CD14-positive monocyte (primary cell): Measurements from ENCODE around the gene IGSF22. TPM values are rescaled to one million over a fixed set of nuclear protein-coding genes. Genes with fewer than 3 reads are reported as not detected.

ENCODE experiments used
- DNase-seq, 3 donors: peaks; one replicate each; pipeline ENCODE4 v3.0.0-alpha.2; 2011 to 2022
- H2AFZ ChIP-seq: 2 replicates; pipeline ENCODE4 v1.6.0; 2012; ENCODE audit warnings: mild to moderate bottlenecking, low read depth, low read length, inconsistent platforms; ENCODE audit not compliant: insufficient read depth, poor library complexity, severe bottlenecking
- H3K27ac ChIP-seq, 2 donors: 1 replicate in 1 of 2; 2 replicates in 1 of 2; pipeline ENCODE4 v1.5.1; 2012 to 2013; ENCODE audit warnings: low read length in 2 of 2, control low read depth in 1 of 2, inconsistent platforms in 1 of 2, low read depth in 1 of 2, mild to moderate bottlenecking in 1 of 2
- H3K27me3 ChIP-seq, 2 donors: one replicate each; pipeline versions ENCODE4 v1.6.0 to v1.6.1; 2011 to 2013; ENCODE audit warnings: low read length in 2 of 2; ENCODE audit not compliant: control insufficient read depth in 2 of 2, insufficient read depth in 2 of 2
- H3K36me3 ChIP-seq, 2 donors: replicated peaks in 1 of 2; 1 replicate in 1 of 2; 2 replicates in 1 of 2; pipeline versions ENCODE4 v1.5.1 to v1.6.1; 2012 to 2013; ENCODE audit warnings: low read length in 2 of 2, control low read depth in 1 of 2, inconsistent platforms in 1 of 2, mild to moderate bottlenecking in 1 of 2; ENCODE audit not compliant: insufficient read depth in 2 of 2, control insufficient read depth in 1 of 2
- H3K4me1 ChIP-seq, 2 donors: 1 replicate in 1 of 2; 2 replicates in 1 of 2; pipeline versions ENCODE4 v1.5.1 to v1.6.1; 2012 to 2013; ENCODE audit warnings: low read length in 2 of 2, control low read depth in 1 of 2, inconsistent platforms in 1 of 2, mild to moderate bottlenecking in 1 of 2, moderate library complexity in 1 of 2; ENCODE audit not compliant: insufficient read depth in 2 of 2, control insufficient read depth in 1 of 2
- H3K4me2 ChIP-seq: replicated peaks from 2 replicates; pipeline ENCODE3; 2012; ENCODE audit warnings: low read length, moderate library complexity, mild to moderate bottlenecking; ENCODE audit not compliant: poor library complexity, severe bottlenecking; ENCODE audit errors: extremely low read depth
- H3K4me3 ChIP-seq, 3 experiments: fragments of 200-600 bp in 1 of 3; sonication (generic) in 1 of 3; replicated peaks in 1 of 3; 1 replicate in 2 of 3; 2 replicates in 1 of 3; pipeline ENCODE4 v1.5.1; 2011 to 2013; ENCODE audit warnings: low read length in 3 of 3, mild to moderate bottlenecking in 3 of 3, control low read depth in 2 of 3, low read depth in 2 of 3, inconsistent platforms in 1 of 3, moderate library complexity in 1 of 3
- H3K79me2 ChIP-seq: 2 replicates; pipeline ENCODE4 v1.6.0; 2012; ENCODE audit warnings: mild to moderate bottlenecking, control low read depth, inconsistent platforms, low read length, moderate library complexity; ENCODE audit not compliant: insufficient read depth
- H3K9ac ChIP-seq: 2 replicates; pipeline ENCODE4 v1.6.0; 2017; ENCODE audit warnings: low read length, mild to moderate bottlenecking; ENCODE audit not compliant: insufficient read depth, poor library complexity, severe bottlenecking
- H3K9me3 ChIP-seq, 2 donors: replicated peaks in 1 of 2; 1 replicate in 1 of 2; 2 replicates in 1 of 2; pipeline versions ENCODE4 v1.5.1 to v1.6.1; 2012 to 2013; ENCODE audit warnings: low read length in 2 of 2, control low read depth in 1 of 2; ENCODE audit not compliant: control insufficient read depth in 1 of 2, insufficient read depth in 1 of 2
- H4K20me1 ChIP-seq: 2 replicates; pipeline ENCODE4 v1.6.0; 2012; ENCODE audit warnings: mild to moderate bottlenecking, low read length, control low read depth, moderate library complexity; ENCODE audit not compliant: insufficient read depth
- H3K27ac Mint-ChIP-seq, 7 donors: one replicate each; pipeline ENCODE4 v1.8.0; 2020; ENCODE audit warnings: mild to moderate bottlenecking in 7 of 7, mixed read lengths in 7 of 7, moderate library complexity in 6 of 7, inconsistent platforms in 2 of 7
- H3K27me3 Mint-ChIP-seq, 3 donors: one replicate each; pipeline ENCODE4 v1.8.0; 2021 to 2022; ENCODE audit warnings: low read depth in 3 of 3, mild to moderate bottlenecking in 3 of 3, mixed read lengths in 3 of 3, moderate library complexity in 3 of 3, inconsistent platforms in 1 of 3
- H3K36me3 Mint-ChIP-seq, 2 donors: one replicate each; pipeline ENCODE4 v1.8.0; 2020; ENCODE audit warnings: mixed read lengths in 2 of 2, inconsistent platforms in 1 of 2, mild to moderate bottlenecking in 1 of 2
- H3K4me1 Mint-ChIP-seq: one replicate; pipeline ENCODE4 v1.8.0; 2020; ENCODE audit warnings: mild to moderate bottlenecking, mixed read lengths
- H3K4me3 Mint-ChIP-seq, 2 donors: one replicate each; pipeline ENCODE4 v1.8.0; 2020; ENCODE audit warnings: mild to moderate bottlenecking in 2 of 2, mixed read lengths in 2 of 2, moderate library complexity in 1 of 2
- H3K9me3 Mint-ChIP-seq, 7 donors: one replicate each; pipeline ENCODE4 v1.8.0; 2020 to 2022; ENCODE audit warnings: mixed read lengths in 7 of 7, mild to moderate bottlenecking in 6 of 7, moderate library complexity in 6 of 7, inconsistent platforms in 2 of 7
- WGBS: methylation state at CpG from one replicate; pipeline ENCODE4 v1.1.5; 2013; ENCODE audit warnings: missing lambda C conversion rate; ENCODE audit not compliant: insufficient coverage; 5-methylcytosine and 5-hydroxymethylcytosine counted together
- intact Hi-C, 2 donors: fragments of 100-400 bp; cut with micrococcal nuclease; formaldehyde crosslinking; loops; one replicate each; pipeline versions ENCODE4 v1.15.0 to v1.15.1; 2023
- polyA minus RNA-seq: library from RNA; depleted of rRNA, polyadenylated mRNA; stranded (reverse); fragments of >200 nt; gene quantifications from 2 replicates; pipeline ENCODE4 v1.2.3, GENCODE V29; 2012
- polyA plus RNA-seq, 3 donors: library from polyadenylated mRNA; depleted of rRNA in 1 of 3; unstranded in 2 of 3; stranded (reverse) in 1 of 3; fragments of 300-500 nt in 2 of 3; fragments of >200 nt in 1 of 3; fragmentation: Illumina TruSeq in 2 of 3; gene quantifications; 1 replicate in 2 of 3; 2 replicates in 1 of 3; pipeline ENCODE4 v1.2.3, GENCODE V29; 2012 to 2021
- total RNA-seq, 12 experiments: library from RNA in 1 of 12; stranded (reverse) in 1 of 12; fragments of 120-200 nt in 1 of 12; gene quantifications; one replicate each; pipeline ENCODE4 v1.2.4 and lab custom pipeline; 2013 to 2026; ENCODE audit warnings: mixed read lengths in 6 of 12, inconsistent platforms in 1 of 12
- TF ChIP-seq, protein P1 (sequence below): fragments of 200-600 bp; IDR thresholded peaks from one replicate; pipeline ENCODE4 v1.8.0; 2022; ENCODE audit warnings: antibody characterized with exemption, mild to moderate bottlenecking

IGSF22 gene
- total RNA-seq (2013): 0.04 TPM
- polyA plus RNA-seq (not detected), polyA minus RNA-seq (0.55 TPM in 1 of 2 replicates, not detected in the other), total RNA-seq (lab: John Stamatoyannopoulos, UW) (0 to 1.8 (median 0.17) reads per million in 11 experiments)

DNA sequence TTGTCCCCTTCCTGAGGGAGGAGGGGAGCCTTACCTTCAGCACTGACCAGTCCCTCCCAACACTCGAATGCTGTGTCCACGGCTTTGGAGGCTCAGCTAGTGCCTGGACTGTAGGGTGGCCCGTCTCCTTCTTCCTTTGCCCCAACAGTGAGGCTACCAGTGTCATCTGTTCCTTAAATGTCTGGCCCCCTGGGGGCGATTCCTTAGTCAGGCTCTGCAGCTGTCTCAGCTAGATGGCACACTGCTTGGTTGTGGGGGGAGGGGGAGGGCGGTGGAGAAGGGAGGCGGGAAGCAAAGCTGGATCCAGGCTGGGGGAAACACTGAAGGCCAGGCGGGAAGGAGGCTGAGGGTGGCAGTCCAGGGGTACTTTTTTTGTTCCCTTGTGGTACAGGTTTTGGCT is at the start of gene IGSF22:
IGSF22 (minus strand) TSS at position 149 of the 400 bp plus-strand sequence. CDS start 1,952 bp downstream, outside the sequence.
- Mint-ChIP-seq H3K9me3 (peaks cover 0 to 3% (median 0%) of the 10 kb centered on the region in 7 donors), H3K4me1 (peaks cover 12% of the 10 kb centered on the region), H3K4me3 (no peak within 1 kb of the TSS), H3K27ac (peak within 1 kb of the TSS in 1 of 7 donors; percentile 16), H3K27me3 (peaks cover 5 to 11% (median 7%) of the 10 kb centered on the region in 3 donors), H3K36me3 (no peaks in the 10 kb centered on the region)
- no peak within 1 kb of the TSS for H3K27ac ChIP-seq
- TF ChIP-seq, protein P1, sequence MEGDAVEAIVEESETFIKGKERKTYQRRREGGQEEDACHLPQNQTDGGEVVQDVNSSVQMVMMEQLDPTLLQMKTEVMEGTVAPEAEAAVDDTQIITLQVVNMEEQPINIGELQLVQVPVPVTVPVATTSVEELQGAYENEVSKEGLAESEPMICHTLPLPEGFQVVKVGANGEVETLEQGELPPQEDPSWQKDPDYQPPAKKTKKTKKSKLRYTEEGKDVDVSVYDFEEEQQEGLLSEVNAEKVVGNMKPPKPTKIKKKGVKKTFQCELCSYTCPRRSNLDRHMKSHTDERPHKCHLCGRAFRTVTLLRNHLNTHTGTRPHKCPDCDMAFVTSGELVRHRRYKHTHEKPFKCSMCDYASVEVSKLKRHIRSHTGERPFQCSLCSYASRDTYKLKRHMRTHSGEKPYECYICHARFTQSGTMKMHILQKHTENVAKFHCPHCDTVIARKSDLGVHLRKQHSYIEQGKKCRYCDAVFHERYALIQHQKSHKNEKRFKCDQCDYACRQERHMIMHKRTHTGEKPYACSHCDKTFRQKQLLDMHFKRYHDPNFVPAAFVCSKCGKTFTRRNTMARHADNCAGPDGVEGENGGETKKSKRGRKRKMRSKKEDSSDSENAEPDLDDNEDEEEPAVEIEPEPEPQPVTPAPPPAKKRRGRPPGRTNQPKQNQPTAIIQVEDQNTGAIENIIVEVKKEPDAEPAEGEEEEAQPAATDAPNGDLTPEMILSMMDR: no peak
- no peaks in the 10 kb centered on the region for H3K36me3 ChIP-seq
- H4K20me1 ChIP-seq: no peaks in the 10 kb centered on the region
- intact Hi-C loops: no loop called here
- no peaks in the 10 kb centered on the region for H3K9me3 ChIP-seq
- no peak within 1 kb of the TSS for H3K4me3 ChIP-seq
- peaks cover 0 to 3% of the 10 kb centered on the region in 2 donors for H3K27me3 ChIP-seq
- H3K79me2 ChIP-seq: no peaks in the 10 kb centered on the region
- H2AFZ ChIP-seq: no peak within 1 kb of the TSS
- no peak for DNase-seq
- H3K4me2 ChIP-seq: no peak within 1 kb of the TSS
- H3K9ac ChIP-seq: no peak within 1 kb of the TSS
- peaks cover 9 to 13% of the 10 kb centered on the region in 2 donors for H3K4me1 ChIP-seq
- WGBS: 90% methylated on average over 7 of the region's 7 CpGs

- H3K9ac ChIP-seq: no peak overlapping the region
- H3K9me3 ChIP-seq: no peaks in the 10 kb centered on the region
- no peak overlapping the region for H2AFZ ChIP-seq
- no peaks in the 10 kb centered on the region for H3K36me3 ChIP-seq
- no peaks in the 10 kb centered on the region for H3K27me3 ChIP-seq
- H4K20me1 ChIP-seq: no peaks in the 10 kb centered on the region
- intact Hi-C loops: loop anchor here in 1 of 2 donors (10.0 kb wide), 1 partner anchor 1210 kb away; no protein-coding TSS in a partner anchor
- H3K27me3 Mint-ChIP-seq: peaks cover 0 to 4% (median 3%) of the 10 kb centered on the region in 3 donors
- no peaks in the 10 kb centered on the region for H3K4me1 ChIP-seq
- whole genome bisulfite sequencing: 86% methylated on average over 4 of the region's 7 CpGs
- no peak overlapping the region for H3K27ac ChIP-seq
- no peak overlapping the region for H3K4me3 ChIP-seq
- no peaks in the 10 kb centered on the region for H3K4me1 Mint-ChIP-seq
- no peak overlapping the region for H3K27ac Mint-ChIP-seq
- H3K79me2 ChIP-seq: no peaks in the 10 kb centered on the region
- no peak overlapping the region for H3K4me2 ChIP-seq
- no peak for DNase-seq
- H3K9me3 Mint-ChIP-seq: peaks cover 0 to 3% (median 0%) of the 10 kb centered on the region in 7 donors
- TF ChIP-seq, protein P1: no peak
- H3K4me3 Mint-ChIP-seq: no peak overlapping the region
- H3K36me3 Mint-ChIP-seq: no peaks in the 10 kb centered on the region
Measured at GRCh38 chr11:18774801-18775200, 48.8 kb upstream of the IGSF22 start.
